ENCODE data around the gene KLF14. TPM values are rescaled to one million over a fixed set of nuclear protein-coding genes. Genes with fewer than 3 reads are reported as not detected.

KLF14 gene
- total and polyA plus RNA-seq, 9 of the 15 experiments (the other 6 are each of a cell fraction or from before 2014, with no cell fraction given) = 0.03 TPM; not detected in 8

DNA sequence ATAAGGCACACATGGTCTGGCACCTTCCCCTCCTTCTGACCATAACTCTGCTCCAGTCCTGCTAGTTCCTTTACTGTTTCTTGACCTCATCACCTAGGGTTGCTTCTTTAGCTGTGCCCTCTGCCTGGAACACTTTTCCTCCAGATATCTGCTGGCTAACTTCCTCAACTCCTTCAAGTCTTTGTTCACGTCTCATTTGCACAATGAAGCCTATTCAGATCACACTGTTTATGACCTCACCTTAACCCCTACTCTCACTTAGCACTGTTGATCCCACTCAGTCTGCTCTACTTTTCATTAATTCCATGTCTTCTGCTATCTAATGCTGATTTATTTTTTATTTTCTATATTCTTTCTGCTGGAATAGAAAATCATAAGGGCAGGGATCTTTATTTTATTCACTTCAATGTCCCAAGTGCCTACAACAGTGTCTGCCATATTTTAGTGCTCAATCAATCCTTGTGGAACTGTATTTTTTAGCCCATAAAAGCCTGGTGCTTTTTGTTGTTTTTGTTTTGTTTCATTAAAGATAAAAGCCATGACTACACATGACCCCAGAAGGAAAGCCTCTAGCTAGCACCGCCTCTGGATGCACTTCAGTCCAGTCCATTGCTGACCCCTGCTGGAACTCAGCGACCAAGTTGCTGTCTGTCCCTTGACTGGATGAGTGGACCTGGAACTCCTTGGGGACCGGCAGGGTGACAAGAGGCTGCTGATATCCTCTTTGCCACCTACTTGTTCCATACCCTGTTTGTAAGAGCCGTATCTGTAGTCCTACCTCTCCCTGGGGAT, 12.3 kb downstream of the KLF14 start (continued):
- no peak for TF ChIP-seq CBX2 (IDR thresholded peaks at IDR 0.05; ENCODE audit: insufficient read depth, low read length, poor library complexity, severe bottlenecking)
- TF ChIP-seq UBTF (IDR thresholded peaks at IDR 0.05; ENCODE audit: borderline replicate concordance in 1 of 2, low read depth in 2 of 2, low read length in 2 of 2) = peak; percentile 53 to 57; a peak in 1 of 4 replicates
- no peak for TF ChIP-seq HOMEZ (CRISPR knock-in tag; IDR thresholded peaks at IDR 0.05)
- TF ChIP-seq, protein P1, sequence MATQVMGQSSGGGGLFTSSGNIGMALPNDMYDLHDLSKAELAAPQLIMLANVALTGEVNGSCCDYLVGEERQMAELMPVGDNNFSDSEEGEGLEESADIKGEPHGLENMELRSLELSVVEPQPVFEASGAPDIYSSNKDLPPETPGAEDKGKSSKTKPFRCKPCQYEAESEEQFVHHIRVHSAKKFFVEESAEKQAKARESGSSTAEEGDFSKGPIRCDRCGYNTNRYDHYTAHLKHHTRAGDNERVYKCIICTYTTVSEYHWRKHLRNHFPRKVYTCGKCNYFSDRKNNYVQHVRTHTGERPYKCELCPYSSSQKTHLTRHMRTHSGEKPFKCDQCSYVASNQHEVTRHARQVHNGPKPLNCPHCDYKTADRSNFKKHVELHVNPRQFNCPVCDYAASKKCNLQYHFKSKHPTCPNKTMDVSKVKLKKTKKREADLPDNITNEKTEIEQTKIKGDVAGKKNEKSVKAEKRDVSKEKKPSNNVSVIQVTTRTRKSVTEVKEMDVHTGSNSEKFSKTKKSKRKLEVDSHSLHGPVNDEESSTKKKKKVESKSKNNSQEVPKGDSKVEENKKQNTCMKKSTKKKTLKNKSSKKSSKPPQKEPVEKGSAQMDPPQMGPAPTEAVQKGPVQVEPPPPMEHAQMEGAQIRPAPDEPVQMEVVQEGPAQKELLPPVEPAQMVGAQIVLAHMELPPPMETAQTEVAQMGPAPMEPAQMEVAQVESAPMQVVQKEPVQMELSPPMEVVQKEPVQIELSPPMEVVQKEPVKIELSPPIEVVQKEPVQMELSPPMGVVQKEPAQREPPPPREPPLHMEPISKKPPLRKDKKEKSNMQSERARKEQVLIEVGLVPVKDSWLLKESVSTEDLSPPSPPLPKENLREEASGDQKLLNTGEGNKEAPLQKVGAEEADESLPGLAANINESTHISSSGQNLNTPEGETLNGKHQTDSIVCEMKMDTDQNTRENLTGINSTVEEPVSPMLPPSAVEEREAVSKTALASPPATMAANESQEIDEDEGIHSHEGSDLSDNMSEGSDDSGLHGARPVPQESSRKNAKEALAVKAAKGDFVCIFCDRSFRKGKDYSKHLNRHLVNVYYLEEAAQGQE (IDR thresholded peaks at IDR 0.05; ENCODE audit: borderline replicate concordance) = peak; percentile 91
- TF ChIP-seq, protein P1 (CRISPR knock-in tag; IDR thresholded peaks at IDR 0.05; ENCODE audit: low read depth) = no peak
